DLD1 (cell line): ENCODE measurements around the gene LDLRAD4.

Experiments
- in situ Hi-C: cut with HindIII; loops from 2 replicates; pipeline ENCODE4 v1.10.0; 2017; ENCODE audit warnings: low sequenced_read_pairs

Gene LDLRAD4

GRCh38 chr18:13420969-13421686, 202.6 kb downstream of the LDLRAD4 start:
- in situ Hi-C loops, result no loop called here

DNA sequence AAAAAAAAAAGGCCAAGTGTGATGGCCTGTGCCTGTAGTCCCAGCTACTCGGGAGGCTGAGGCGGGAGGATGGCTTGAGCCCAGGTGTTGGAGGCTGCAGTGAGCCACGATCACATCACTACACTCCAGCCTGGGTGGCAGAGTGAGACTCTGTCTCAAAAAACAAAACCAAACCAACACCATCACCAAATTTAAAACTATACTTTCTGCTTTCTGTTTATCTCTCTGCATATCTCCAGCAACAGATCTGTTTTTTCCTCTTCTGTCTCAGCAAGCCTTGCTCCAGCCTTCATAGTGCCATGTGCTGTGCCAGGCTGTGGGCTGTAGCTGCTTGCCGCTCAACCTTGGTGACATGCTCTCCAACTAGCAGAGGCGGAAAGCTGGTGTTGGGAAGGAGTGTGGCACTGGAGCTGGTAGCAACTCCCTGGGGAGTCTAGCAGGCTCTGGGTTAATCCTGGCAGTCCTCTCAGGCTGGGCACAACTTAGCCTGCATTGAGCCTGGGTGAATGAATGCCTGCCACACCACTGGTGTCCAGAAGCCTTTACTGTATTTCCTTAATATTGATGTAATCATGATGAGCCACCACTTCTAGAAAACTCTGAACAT, 204.1 kb downstream of the LDLRAD4 start:
- in situ Hi-C loops, result no loop called here

DNA sequence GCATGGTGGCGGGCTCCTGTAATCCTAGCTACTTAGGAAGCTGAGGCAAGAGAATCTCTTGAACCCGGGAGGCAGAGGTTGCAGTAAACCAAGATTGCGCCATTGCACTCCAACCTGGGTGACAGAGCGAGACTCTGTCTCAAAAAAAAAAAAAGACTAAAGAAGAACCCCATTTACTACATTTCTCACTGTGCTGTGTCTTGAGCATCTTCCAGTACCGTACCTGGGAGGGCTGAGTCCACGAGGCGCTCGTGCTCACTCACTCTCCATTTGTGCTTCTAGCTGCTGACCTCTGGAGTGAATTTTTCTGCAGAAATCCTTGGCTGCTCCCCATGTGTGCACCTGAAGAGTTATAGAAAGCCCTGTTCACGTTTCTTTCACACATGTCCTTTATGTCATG, 204.8 kb downstream of the LDLRAD4 start:
- in situ Hi-C loops, result no loop called here

DNA sequence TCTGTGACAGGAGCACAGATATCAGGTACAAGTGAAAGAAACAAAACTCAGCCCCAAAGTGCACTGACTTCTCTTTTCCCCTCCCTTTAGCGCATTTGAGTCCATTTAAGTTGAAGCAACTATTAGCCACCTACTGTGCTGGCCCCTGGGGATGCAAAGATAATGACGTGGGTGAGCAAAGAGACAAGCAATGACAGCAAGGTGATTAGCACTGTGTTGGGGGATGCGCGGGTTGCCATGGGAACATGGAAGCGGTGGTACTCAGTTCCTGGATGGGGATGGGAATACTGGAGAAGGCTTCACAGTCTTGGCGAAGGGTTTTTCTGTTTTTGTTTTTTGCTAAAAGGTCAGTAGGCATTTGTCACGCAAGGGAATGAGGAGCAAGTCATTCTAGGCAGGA, 205.8 kb downstream of the LDLRAD4 start:
- in situ Hi-C loops, result no loop called here

DNA sequence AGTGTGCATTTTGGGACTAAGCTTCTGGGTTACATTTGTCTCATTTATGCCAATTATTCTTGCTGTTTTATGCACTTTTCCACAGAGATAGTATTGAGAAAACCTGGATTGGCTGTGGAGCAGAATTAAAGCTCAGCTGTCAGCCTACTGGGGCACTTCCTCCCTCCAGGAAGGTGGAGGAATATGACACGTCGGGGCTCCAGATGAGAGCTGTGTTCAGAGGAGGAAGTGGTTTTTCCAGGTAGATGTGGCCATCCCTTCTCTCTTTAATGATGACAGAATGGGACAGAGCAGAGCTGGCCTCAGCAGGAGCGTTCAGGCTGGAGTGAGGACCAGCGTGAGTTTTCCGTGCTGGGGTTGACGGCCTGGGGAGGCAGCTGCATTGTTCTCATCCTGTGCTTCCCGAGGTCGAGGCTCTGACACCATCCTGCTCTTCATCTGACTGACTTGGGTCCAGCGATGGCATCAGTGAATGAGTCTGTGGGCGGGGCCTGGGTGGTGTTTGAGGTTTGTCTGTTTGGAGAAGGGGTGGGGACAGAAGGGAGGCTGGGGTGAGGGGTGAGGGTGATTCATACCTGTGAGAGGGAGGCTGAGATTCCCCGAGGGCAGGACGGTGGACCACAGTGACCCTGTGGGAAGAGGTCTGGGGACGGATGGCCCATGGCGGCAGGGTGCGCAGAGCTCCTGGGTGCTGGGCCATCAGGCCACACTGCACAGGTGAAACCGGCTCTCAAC, 207.0 kb downstream of the LDLRAD4 start:
- in situ Hi-C loops, result no loop called here

GRCh38 chr18:13427354-13427753, 208.8 kb downstream of the LDLRAD4 start:
- in situ Hi-C loops, result no loop called here

DNA sequence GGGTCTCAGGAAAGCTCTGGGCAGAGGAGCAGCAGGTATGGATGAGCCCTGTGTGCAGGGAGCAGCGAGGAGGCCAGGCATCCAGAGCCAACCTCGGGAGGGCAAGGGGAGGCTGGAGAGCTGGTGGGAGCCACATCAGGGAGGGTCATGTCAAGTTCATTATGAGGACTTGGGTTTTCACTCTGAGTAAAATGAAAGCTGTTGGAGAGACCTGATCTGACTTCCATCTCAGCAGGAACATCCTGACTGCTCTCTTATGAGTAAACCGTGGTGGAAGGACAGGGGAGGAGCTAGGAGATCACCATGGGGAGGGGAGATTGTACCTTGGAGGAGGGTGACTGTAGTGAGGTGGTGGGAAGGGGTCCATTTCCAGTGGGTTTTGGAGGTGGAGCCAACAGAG, 209.8 kb downstream of the LDLRAD4 start:
- in situ Hi-C loops, result no loop called here

GRCh38 chr18:13429016-13429415, 210.5 kb downstream of the LDLRAD4 start:
- in situ Hi-C loops, result no loop called here

DNA sequence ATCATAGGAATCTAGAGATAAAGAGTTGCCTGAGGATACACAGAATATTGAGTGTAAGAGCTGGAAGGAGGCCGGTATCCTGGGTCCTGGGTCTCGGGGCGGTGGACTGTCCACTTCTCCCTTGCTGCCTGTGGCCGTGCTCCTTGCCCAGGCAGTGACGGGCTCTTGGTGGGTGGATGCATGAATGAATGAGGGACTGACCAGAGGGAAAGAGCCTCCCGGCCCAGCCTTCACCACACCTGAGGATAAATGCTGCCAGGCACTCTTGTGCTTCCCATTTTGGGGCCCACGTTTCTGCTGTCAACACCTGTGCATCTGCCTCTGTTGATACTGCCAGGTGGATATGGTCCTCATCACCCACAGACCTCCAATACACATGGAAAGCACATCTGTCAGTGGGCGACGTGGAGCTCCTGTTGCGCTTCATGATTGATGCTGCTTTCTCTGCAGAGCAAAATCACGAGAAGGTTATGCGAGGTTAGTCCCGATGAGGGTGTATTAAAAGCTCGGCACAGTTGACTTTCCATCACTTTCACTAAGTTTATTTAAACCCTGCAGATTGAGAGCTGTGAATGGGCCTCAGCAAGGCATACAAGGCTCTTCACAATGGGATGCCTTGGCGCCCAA, 211.4 kb downstream of the LDLRAD4 start:
- in situ Hi-C loops, result no loop called here

DNA sequence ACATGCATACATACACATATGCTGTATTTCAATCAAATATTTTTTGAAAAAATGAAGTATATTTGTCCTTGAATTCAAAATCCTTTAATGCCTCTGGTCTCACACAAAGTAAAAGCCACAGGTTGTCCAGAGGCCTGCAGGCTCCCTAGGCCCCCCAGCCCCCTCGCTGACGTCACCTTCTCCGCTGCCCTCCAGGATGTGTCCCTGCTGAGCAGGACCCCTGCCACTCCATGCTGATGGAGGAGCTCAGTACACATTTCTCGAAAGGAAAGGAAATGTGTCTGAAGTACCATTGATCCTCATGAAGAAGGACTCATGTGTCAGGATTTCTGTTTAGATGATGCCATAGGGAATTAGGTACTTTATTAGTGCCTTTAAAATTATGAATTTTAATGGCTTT, 212.1 kb downstream of the LDLRAD4 start:
- in situ Hi-C loops, result no loop called here

GRCh38 chr18:13431886-13432285, 213.3 kb downstream of the LDLRAD4 start:
- in situ Hi-C loops, result no loop called here

GRCh38 chr18:13433125-13433524, 214.6 kb downstream of the LDLRAD4 start:
- in situ Hi-C loops, result no loop called here

DNA sequence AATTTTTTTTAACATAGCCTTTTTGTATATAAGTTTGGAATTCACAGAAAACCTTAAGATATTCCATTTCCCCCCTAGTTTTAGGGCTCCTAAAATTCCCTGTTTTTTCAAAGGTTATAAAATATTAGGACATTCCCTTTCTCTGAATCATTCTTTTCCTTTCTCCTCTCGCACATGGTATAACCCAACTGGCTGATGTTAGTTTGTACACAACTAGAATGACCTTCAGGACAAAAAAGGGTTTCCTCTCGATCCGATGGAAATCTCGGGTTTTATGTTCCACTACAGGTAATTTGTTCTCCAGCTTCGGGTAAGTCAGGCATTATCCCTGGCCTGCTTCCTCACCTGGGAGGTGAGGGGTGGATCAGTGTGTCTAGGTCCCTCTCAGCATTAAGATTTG, 215.1 kb downstream of the LDLRAD4 start:
- in situ Hi-C loops, result no loop called here

GRCh38 chr18:13434854-13435253, 216.3 kb downstream of the LDLRAD4 start:
- in situ Hi-C loops, result no loop called here

GRCh38 chr18:13435586-13436333, 217.2 kb downstream of the LDLRAD4 start:
- in situ Hi-C loops, result no loop called here

DNA sequence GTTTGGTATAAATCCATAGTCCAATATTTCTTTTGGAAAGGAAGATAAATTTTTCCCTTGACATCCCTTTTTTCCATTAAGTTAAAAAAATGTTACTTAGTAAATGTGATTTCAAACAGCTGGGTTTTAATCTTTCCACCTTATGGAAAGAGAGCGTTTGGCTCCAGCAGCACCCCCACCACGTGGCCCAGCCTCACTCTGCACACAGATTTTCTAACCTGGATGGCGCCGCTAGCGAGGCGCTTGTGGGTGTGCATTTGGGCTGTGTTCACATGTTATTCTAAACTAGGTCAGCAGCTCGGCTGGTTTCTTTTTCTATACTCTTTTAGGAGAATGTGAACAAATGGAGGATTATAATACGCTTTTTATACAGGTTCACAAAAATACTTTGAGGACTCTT, 218.0 kb downstream of the LDLRAD4 start:
- in situ Hi-C loops, result no loop called here

- in situ Hi-C loops, result no loop called here
These were observed 218.5 kb downstream of the LDLRAD4 start for GRCh38 chr18:13437034-13437433.

DNA sequence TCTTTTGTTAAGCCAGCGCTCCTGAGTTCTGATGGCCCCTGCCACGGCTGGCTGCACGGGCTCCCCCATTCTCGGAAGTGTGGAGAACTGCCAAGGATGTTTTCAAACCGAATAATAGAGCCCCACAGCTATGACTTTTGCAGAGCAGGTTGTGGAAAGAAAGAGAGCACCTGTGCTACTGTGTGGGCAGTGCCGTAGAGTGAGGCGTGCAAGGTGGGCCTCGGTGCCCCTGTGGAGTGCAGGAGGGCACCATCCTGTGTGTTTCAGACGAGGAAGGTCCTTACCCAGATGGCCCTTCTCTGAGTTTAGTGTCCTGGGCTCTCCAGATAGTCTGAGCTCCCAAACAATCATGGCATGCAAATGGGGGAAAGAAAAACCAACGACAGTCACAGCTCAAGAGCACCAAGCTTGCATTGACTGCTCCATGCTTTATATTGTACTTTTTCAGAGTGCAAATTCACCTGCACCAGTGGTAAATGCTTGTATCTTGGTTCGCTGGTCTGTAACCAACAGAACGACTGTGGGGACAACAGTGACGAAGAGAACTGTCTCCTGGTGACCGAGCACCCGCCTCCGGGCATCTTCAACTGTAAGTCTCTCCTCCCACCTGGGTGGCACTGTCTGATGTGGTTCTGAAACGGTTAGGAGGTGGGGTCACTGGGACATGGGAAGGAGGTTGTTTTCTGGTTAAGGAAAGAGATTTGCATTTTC, 219.4 kb downstream of the LDLRAD4 start:
- in situ Hi-C loops, result no loop called here

- in situ Hi-C loops, result no loop called here
These were observed 220.0 kb downstream of the LDLRAD4 start for GRCh38 chr18:13438507-13439056.

- in situ Hi-C loops, result no loop called here
These were observed 220.9 kb downstream of the LDLRAD4 start for GRCh38 chr18:13439461-13439860.
